HG03342 (cell line): ENCODE results near the gene SPTBN1.
A peak's percentile ranks its signal among the peaks of the same experiment; 100 is the strongest.

Source experiments
- ATAC-seq: cut with Tn5 transposase; IDR thresholded peaks from one replicate; pipeline ENCODE4 v1.9.1; 2021; ENCODE audit warnings: mild to moderate bottlenecking, moderate library complexity; ENCODE audit not compliant: unreplicated experiment

Gene SPTBN1

DNA sequence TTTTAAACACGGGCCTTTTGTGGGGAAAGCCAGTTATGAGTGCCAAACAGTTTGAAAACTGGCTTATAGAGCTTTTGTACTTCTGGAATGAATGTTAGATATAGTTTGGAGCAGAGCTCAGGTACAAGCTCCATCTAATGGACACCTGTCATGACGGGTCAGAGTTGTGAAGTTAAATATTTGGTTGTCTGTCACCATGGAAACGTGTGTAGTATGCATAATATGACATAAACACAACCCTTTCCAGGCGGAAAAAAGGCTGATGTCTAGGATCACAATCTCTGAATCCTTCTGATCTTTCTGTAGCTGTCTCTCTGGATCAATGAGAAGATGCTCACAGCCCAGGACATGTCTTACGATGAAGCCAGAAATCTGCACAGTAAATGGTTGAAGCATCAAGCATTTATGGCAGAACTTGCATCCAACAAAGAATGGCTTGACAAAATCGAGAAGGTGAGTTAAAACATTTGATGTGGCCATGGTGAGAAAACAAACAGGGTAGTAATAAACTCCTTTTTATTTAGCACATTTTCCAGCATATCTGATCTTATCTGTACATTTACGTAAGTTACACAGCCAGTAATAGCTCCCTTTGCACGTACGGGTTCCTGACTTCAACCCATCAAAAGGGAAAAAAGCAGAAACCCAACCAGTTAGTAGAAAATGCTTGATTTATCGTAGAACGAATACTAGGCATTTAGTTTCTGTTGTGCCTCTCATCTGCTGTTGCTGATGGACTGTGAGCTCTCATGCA, 186.7 kb downstream of the SPTBN1 start:
- no peak for ATAC-seq

DNA sequence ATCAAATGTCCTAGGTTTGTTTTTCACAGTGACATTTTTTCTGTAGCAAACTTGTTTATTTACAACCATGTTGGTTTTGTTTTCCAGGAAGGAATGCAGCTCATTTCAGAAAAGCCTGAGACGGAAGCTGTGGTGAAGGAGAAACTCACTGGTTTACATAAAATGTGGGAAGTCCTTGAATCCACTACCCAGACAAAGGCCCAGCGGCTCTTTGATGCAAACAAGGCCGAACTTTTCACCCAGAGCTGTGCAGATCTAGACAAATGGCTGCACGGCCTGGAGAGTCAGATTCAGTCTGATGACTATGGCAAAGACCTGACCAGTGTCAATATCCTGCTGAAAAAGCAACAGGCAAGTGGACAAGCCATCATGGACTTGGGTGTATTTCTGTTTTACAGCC, 188.1 kb downstream of the SPTBN1 start:
- ATAC-seq = no peak

DNA sequence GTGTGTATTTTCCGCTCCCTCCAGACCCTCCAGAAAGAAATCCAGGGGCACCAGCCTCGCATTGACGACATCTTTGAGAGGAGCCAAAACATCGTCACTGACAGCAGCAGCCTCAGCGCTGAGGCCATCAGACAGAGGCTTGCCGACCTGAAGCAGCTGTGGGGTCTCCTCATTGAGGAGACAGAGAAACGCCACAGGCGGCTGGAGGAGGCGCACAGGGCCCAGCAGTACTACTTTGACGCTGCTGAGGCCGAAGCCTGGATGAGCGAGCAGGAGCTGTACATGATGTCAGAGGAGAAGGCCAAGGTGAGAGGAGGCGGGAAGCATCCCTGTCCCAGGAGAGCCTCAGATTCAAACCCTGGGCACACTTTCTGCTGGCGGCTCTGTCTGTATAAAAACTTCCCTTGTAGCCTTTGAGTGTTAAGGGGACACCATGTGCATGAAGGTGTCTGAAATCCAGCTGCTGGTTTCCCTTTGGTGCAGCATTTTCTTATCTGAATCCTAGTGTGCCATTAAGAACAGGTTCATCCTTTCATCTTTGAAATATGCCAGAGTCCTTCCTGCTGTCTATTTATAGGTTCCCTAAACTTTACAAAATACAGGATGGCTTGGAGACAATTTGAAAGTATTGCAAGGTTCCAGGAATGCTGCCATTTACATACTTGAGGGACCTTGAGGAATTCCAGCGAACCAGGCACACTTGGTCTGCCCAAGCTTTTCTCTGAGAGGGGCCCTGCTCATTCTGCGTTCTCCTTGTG, 190.2 kb downstream of the SPTBN1 start:
- no peak for ATAC-seq

DNA sequence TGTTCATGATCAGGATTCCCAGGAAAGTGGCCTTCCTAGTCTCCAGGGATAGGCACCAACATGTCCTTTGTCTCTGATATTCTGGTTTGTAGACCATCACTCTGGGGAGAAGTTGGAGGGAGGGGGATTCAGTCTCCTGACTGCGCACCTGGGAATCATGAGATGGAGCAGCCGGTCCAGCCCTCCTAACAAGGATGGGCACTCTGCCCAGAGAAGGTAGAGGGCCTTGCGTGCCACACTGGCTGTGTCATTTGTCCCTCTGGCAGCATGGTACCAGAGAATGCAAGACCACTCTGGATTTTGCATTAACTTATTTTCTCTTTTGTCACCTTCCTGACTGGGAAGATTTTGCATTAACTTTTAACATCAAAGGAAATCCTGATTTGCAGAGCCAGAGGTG, 192.1 kb downstream of the SPTBN1 start:
- ATAC-seq = no peak

DNA sequence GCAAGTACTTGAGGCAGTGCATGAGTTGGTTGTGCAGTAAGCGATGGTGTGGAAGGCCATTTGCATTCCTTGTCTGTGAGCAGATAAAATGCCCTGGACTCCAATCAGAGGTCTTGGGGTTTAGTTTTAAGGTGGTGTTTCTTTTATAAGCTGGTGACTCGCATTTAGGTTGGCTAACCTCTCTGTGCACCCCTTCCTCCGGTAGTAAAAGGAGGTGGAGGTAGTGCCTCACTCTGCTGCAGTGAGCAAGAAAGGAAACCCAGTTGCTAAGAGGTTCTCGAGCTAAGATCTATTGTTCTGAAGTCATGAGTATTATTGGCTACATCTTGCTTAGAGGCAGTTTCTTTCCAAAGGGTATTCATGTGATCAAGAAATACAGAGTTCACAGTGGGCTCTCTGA, 193.1 kb downstream of the SPTBN1 start:
- no peak for ATAC-seq

DNA sequence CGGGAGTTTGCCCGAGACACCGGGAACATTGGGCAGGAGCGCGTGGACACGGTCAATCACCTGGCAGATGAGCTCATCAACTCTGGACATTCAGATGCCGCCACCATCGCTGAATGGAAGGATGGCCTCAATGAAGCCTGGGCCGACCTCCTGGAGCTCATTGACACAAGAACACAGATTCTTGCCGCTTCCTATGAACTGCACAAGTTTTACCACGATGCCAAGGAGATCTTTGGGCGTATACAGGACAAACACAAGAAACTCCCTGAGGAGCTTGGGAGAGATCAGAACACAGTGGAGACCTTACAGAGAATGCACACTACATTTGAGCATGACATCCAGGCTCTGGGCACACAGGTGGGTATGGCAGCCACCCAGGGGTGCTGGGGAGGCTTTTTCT, 193.5 kb downstream of the SPTBN1 start:
- ATAC-seq = no peak

DNA sequence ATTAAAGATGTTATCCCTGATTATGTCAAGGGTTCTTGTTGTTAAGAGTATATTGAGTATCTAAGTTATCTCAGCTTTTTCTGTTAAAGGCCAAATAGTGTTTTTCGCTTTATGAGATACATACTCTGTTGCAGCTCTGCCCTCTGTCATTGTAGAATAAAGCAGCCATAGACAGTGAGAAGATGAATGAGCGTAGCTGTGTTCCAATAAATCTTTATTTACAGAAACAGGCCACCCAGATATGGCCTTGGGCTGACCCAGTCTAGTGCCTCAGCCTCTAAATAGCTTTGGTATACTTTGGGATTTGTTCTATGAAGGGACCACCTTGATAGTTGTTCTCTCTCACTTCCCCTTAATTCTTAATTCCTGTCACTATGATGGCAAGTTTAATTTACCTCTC, 194.5 kb downstream of the SPTBN1 start:
- no peak for ATAC-seq

DNA sequence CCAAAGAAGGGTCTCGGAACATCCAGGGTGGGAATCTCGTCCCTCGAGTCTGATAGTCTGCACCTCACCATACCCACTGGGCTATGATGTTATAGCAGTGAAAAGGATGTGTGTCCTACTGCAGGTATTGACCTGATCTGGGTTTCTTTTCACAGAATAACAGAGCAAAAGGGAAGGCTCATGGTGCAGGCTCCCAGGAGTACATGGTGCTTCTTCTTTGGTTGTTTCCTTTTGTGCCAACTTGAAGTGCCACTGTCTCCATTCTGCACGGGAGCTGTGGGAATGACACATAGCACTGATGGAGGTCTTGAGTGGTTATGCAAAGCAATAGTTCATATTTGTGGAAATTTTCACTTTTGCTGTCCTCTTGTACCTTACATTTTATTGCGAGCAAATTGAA, 195.2 kb downstream of the SPTBN1 start:
- no peak for ATAC-seq

DNA sequence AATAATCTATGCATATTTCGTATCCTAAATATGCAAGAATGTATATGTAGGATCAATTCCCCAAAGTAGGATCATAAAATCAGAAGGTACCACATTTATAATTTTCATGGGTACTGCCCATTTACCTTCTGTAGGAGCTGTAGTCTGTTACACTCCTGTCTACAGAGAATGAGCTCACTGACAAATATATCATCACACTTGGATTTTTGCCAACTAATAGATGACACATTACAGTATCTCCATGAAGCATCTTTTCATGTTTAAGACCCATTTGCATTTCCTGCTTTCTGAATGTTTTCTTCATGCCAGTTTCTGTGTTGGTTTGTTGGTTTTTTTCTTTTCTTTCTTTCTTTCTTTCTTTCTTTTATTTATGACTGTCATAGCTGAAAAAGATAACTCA, 196.4 kb downstream of the SPTBN1 start:
- peak; percentile 93 for ATAC-seq

DNA sequence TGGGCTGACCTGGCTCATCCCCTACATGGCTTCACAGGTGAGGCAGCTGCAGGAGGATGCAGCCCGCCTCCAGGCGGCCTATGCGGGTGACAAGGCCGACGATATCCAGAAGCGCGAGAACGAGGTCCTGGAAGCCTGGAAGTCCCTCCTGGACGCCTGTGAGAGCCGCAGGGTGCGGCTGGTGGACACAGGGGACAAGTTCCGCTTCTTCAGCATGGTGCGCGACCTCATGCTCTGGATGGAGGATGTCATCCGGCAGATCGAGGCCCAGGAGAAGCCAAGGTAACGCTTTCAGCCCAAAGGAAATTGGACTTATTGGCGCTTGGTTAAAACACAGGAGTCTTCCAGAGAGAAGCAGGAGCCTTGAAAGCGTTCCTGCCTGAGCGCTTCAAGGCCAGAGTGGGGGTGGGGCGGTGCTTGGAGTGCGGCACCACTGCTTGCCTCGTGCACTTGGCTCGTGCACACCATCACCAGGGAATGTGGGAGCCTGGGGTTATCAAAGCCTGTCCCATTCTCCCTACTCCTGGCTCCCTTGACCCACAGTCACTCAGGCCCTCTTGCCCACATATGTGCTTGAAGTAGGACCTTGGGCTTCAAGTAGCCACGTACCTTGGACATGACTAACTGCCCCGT, 197.6 kb downstream of the SPTBN1 start:
- no peak for ATAC-seq

DNA sequence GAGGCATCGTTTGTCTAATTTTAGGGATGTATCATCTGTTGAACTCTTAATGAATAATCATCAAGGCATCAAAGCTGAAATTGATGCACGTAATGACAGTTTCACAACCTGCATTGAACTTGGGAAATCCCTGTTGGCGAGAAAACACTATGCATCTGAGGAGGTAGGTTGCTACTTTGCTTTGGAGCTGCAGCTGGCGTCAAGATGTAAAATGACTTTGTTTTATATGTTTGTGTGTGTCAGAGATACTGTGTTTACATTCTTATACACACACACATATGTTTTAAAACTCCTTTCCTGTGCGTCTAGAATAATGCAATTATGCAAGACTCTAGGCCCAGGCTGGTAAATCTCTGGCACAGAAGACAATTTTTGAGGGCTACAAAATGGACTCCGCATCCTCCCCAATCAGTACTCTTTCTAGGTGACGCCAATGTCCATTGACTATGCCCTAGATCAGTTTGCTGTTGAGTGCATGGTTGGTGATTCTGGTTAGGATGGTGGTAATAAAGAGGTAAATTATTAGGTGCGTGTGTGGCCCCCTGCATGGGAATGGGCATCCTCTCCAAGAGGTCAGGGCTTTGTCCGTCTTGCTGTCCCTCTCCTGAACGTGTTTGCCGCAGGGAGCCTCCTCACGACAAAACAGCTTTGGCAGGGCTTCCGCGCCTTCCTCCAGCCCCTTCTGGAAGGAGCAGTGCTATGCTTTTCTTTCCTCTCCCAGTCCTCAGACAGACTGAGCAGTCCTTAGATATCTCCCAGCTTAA, 199.1 kb downstream of the SPTBN1 start:
- ATAC-seq = no peak

DNA sequence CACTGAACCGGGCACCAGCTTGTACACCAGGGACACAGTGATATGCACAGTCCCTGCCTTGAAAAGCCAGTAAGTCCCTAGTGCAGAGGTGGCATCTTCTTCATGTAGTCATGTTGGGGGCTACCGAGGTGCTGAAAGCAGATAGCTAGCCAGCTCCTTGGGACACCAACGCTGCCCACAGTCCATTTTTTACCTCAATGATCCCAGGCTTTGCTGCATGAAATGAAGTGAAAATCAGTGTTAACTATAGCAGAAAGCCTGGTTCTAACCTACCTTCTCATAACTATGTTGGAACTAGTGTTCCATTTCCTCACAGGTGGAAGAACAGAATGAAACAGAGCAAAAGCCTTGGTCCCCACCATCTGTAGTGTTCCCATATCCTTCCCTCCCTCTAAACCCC, 200.7 kb downstream of the SPTBN1 start:
- ATAC-seq = no peak

DNA sequence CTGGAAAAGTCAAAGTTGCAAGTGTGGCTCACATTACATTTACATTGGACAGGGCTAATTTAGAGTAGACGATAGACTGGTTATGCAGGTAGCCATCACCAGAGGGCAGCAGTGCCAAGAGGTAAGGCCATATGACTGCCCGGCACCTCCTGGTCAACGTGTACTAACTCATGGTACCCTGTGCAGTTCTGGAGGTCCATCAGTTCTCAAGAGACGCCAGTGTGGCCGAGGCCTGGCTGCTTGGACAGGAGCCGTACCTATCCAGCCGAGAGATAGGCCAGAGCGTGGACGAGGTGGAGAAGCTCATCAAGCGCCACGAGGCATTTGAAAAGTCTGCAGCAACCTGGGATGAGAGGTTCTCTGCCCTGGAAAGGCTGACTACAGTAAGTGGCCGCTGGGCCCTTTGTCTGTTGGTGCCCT, 201.5 kb downstream of the SPTBN1 start:
- no peak for ATAC-seq

DNA sequence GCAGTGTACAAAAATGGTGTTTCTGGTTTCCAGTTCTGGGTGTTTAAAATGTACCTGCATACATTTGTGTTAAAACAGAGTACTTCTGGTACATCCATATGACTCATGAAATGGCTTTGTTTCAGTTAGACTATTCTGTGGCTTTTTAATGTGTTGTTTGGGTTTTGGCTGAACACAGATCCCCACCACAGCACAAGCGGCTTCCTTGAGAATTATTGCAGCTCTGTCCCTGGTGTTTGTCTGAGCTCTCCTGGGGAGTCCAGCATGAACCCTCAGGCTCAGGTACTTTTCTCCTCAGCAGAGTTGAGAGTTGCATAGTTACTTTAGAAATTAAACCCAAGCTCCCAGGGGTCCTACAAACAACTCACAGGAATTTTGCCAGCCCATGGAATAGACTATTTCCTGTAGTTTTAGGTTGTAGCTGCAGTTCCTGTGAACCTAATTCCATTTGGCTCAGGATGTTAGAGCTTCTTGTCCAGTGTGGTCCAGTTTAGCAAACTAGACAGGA, 202.5 kb downstream of the SPTBN1 start:
- ATAC-seq = no peak

DNA sequence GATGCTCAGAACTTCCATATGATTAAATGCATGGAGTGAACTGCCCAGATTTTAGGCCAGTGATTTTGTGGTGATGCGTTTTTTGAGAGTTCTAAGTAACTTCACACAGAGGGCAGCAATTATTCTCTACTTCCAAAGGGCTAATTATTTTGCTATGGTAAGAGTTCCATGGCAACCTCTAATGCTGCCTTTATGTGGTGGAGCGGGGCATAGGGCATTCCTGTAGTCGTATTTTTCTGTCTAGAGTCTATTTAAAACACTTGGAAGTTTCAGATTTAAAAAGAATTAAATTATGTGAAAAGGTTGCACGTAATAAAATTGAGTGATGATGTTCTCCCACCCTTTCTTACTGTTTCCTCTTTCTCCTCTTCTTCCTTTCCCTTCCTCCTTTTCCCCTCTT, 203.4 kb downstream of the SPTBN1 start:
- no peak for ATAC-seq

DNA sequence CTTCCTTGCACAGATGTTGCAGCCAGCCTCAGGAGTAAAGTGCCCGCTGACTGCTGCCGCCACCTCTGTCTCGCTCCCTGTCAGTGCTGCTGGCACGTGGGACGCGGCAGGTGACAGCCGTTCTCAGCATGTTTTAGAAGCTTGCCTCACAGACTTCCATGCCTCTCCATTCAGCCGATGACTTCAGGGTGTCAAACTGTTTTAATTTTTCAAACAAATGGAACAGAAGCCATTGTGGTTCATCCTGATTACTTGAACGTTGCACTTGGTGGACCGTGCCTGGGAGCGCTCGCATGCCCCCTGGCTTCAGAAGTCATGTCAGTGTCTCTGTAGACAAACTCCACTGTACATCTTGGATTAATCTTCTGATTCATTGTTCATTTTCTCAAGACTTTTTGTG, 204.6 kb downstream of the SPTBN1 start:
- ATAC-seq = no peak

DNA sequence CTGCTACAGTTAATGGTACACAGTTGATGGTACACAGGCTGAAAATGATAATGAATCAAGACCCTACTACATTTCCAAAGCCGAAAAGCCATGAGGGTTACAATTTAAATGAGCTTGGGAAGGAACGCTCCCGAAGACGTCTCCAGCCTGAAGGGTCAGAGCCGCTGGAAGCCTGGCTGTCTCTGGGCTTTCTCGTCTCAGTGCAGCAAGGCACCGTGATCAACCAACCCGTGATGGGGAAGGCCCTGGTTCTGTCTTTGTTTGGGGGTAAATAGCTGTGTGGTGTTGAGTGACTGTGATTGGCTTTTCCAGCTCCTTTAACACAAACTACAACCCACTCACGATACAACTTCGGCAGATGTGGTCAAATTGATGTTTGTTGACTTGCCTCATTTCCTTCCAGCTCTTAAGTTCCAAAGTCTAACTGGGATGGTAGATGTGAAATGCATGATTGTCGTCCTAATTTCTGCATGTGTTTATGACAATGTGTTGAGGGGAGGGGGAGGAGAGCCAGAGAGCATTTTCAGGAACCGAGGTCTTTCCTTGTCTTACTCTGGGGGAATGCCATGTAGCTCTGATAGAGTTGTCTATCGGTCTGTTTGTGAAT, 207.4 kb downstream of the SPTBN1 start:
- no peak for ATAC-seq

DNA sequence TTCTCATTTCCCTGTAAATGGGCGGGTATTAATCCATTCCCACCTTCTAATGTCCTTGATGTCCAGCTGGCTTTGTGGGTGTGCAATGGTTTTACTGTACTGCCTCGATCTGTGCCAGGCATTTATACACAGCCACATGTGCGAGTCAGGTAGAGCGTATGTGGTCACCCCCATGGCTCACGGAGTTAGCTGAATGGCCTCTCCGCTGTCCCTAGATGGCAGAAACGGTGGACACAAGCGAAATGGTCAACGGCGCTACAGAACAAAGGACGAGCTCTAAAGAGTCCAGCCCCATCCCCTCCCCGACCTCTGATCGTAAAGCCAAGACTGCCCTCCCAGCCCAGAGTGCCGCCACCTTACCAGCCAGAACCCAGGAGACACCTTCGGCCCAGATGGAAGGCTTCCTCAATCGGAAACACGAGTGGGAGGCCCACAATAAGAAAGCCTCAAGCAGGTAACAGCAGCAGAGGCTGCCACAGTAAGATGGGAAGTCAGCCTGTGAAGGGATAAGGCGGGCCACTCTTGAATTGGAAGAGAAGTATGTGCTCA, 208.2 kb downstream of the SPTBN1 start:
- ATAC-seq = no peak

DNA sequence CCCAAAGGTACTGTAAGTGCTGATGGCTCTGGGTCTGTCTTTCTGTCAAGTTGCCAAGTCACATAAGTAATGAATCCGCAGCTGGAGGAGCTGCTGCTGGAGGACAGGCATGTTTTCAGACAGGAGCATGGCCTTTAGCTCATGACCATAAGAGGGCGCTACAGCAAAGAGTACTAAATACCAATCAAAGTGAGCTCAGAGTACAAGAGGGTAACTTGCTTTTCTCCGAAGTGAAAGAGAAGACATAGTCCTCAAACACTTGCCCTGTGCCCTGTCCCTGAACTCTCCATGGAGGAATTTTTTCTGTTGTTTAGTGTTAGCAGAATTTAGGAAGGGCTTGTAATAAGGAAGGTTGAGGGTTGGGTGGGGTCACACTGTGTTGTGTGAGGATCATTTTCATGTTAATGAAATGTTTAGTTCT, 209.3 kb downstream of the SPTBN1 start:
- peak; percentile 68 for ATAC-seq

DNA sequence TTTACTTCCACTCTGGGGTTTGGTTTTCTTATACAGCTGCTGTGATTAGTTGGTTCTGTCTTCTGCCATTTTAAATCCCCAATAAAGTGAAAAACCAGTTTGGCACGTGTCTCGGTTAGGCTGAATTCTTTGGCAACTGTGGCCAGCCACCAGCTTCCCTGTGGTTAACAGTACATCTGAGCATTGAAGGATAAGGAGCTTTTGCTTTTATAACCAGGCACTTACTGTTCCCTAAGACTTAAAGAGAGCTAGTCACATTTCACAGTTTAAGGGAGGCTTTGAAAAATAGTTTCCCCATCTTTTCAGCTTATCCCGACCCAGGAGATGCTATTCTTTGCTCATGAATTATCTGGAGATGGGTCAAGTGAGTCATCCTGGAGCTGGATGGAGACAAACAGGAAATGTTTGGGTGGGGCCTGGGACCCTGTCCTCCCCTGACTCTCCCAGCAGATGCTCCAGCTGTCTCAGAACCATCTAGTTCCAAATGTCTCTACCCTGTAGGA, 210.1 kb downstream of the SPTBN1 start:
- no peak for ATAC-seq
